Heart left ventricle (tissue), 13 donors: Measurements from ENCODE around the gene TMIGD2.

Experiments
- POLR2A ChIP-seq, 2 donors: fragments of 450-650 bp; IDR thresholded peaks; one replicate each; pipeline ENCODE4 v1.6.1; 2017; ENCODE audit warnings: antibody characterized with exemption in 2 of 2, mild to moderate bottlenecking in 2 of 2, moderate library complexity in 2 of 2
- TF ChIP-seq, protein P1 (sequence below), 12 donors: fragments of 200-600 bp; sonication (generic) in 4 of 12; IDR thresholded peaks; one replicate each; pipeline versions ENCODE4 v1.5.0 to v1.8.0; 2018 to 2022; ENCODE audit warnings: antibody characterized with exemption in 12 of 12, mild to moderate bottlenecking in 5 of 12
- donor health status: ischemic (EF 13 %, LVEDD 7.1; RV severe dilation, severe dysfunction).
- donor health status: DM: no; HTN: yes; CAD: no.
- donor health status: DM: no; HTN: no; CAD: no.
- donor health status: ischemic (EF 25% LVEDD 6.9; RV normal size, moderate dysfunction).
- donor health status: ischemic (EF 25% LVEDD 5.7; RV mildly dilated, moderate dysfunction).
- donor health status: ischemic (EF 35%, LVEDD 5.7; RV mildly dilated, moderate dysfunction).
- donor health status: nonischemic (EF 11% LVEDD 7.7; RV severe dilation, severe dysfunction).
- donor health status: DM: yes; HTN: yes; CAD: no.
- donor health status: PGD.
- donor health status: ischemic (EF 29% LVEDD 5.4; RV normal size, mild dysfunction).
- donor health status: nonischemic (EF 23%, LVEDD 6.1; RV moderate dilation, normal function).

DNA sequence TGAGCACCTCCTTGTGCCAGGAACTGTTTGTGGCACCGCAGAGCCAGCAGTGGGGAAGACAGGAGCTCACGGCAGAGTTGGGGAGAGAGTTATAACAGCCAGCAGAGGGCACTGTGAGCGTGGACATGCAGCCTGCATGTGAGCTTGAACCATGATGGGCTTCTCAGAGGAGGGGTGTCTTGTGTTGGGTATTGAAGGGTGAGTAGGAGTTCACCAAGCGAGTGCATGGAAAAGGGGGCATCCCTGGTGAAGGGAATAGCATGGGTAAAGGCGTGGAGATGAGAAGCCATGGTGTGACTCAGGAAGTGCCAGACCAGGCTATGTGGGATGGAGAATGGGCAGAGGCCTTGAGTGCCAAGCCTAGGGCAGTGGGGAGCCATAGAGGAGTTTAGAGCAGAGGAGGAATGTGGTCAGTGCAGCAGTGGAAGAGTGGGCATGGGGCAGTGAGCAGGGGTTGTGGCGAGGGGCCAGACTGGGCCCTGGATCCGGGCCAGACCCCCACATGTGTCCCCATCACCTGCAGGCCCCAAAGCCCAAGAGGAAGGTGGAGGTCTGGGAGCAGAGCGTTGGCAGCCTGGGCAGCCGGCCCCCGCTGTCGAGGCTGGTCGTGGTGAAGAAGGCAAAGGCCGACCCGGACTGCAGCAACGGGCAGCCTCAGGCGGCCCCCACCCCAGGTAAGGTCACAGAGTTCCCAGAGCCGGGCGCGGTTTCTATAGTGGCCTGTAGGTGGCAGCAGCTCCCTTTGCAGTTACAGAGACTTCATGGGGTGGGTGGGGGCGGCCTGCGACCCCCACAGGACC is 34.9 kb downstream of the TMIGD2 start:
- TF ChIP-seq, protein P1, sequence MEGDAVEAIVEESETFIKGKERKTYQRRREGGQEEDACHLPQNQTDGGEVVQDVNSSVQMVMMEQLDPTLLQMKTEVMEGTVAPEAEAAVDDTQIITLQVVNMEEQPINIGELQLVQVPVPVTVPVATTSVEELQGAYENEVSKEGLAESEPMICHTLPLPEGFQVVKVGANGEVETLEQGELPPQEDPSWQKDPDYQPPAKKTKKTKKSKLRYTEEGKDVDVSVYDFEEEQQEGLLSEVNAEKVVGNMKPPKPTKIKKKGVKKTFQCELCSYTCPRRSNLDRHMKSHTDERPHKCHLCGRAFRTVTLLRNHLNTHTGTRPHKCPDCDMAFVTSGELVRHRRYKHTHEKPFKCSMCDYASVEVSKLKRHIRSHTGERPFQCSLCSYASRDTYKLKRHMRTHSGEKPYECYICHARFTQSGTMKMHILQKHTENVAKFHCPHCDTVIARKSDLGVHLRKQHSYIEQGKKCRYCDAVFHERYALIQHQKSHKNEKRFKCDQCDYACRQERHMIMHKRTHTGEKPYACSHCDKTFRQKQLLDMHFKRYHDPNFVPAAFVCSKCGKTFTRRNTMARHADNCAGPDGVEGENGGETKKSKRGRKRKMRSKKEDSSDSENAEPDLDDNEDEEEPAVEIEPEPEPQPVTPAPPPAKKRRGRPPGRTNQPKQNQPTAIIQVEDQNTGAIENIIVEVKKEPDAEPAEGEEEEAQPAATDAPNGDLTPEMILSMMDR (IDR thresholded peaks at IDR 0.05), result peak; percentile 75 to 92 (median 84)
- TF ChIP-seq POLR2A (IDR thresholded peaks at IDR 0.05), result no peak
